Dermis blood vessel endothelial cell (primary cell): ENCODE data around the gene MLEC. TPM values are rescaled to one million over a fixed set of nuclear protein-coding genes. Genes with fewer than 3 reads are reported as not detected.
"Not testable (repeated sequence)": the region's sequence is repeated elsewhere in the genome, so short reads cannot be mapped to it uniquely, and the experiment has no call there.

Experiments
- DNase-seq: peaks from one replicate; pipeline ENCODE4 v3.0.0; 2010
- total RNA-seq: library from RNA; depleted of rRNA; stranded (reverse); fragments of >200 nt; gene quantifications from 2 replicates; pipeline ENCODE4 v1.2.3, GENCODE V29; 2014

The MLEC gene
- total RNA-seq, 1 donor from 2014 or later: 46.5 TPM

DNA sequence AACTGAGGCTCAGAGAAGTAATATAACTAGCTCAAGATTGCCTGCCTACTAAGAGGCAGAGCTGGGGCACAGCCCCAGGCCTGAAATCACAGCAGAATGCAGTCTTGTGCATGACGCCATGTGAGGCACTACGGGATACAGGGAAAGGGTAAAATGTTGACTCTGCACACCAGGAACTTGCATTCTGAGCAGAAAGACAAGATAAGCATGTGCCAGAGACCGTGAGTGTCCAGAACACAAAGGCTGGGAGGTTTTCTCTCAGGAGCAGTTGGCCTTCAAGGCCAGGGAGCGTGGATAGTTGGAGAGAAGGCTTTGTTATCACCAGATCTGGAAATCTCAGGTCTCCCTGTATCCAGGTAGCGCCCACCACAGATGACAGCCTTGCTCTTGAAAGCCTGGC is 23.2 kb upstream of the MLEC start:
- DNase-seq: no peak

DNA sequence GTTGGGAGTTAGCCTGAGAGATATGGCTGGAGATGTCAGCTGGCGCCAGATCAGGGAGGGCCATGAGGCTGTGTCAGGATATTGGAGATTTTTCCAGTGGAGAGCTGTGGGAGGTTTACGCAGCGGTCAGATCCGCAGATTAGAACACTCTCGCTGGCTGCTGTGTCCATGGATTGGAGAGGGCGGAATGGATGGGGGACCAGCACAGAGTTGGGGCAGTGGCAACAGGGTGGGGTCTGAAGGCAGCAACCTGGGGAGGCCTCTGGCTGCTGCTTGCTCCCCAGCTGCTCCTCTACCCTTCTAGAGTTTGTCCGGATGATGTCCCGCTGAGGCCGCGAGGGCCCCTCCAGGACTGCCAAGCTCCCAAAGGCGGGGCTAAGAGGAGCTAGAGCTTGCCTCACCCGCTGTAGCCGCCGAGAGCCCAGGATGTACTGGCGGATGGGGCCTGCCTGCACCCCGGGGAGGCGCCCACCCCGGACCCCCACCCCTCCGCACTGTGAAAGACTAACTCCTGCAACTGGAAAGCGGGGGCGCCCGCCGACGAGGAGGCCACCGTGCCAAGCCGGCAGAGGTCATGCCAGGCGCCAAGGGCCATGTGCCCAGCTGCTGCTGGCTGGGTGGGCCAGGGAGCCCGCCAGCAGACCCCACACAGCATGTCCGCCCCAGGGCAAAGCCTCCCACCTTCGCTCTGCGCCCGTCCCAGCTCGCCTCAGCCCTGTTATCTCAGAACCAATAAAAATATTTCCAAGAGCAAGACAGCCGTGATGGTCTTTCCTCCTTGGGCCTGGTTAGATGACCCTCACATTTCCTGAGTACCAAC is 20.2 kb upstream of the MLEC start:
- no peak for DNase-seq

DNA sequence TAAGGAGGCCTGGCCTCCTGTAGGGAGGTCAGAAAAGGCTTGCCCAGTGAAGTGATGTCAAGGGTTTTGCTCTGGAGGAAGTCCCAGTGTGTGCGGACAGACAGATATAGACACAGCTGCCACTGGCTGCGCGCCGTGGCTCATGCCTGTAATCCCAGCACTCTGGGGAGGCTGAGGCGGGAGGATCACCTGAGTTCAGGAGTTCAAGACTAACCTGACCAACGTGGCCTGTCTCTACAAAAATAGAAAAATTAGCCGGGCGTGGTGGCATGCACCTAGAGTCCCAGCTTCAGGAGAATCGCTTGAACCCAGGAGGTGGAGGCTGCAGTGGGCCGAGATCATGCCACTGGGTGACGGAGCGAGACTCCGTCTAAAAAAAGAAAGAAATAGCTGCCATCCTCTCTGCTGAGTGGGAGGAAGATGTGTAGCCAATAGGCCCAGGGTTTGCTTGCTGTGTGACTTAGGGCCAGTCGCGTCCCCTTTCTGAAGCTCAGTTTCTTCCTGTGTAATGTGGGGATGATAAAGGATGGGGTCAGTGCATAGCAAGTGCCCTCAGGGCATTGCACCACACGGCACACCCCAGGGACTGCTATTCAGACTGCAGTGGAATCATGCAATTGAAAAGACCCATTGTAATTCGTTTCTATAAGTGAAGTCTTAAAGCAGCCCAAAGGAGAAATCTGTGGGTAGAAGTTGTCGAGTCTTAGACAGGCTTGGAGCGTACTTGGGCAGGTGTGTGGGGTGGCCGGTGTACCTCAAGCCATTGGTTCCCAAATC is 18.7 kb upstream of the MLEC start:
- DNase-seq: no peak

DNA sequence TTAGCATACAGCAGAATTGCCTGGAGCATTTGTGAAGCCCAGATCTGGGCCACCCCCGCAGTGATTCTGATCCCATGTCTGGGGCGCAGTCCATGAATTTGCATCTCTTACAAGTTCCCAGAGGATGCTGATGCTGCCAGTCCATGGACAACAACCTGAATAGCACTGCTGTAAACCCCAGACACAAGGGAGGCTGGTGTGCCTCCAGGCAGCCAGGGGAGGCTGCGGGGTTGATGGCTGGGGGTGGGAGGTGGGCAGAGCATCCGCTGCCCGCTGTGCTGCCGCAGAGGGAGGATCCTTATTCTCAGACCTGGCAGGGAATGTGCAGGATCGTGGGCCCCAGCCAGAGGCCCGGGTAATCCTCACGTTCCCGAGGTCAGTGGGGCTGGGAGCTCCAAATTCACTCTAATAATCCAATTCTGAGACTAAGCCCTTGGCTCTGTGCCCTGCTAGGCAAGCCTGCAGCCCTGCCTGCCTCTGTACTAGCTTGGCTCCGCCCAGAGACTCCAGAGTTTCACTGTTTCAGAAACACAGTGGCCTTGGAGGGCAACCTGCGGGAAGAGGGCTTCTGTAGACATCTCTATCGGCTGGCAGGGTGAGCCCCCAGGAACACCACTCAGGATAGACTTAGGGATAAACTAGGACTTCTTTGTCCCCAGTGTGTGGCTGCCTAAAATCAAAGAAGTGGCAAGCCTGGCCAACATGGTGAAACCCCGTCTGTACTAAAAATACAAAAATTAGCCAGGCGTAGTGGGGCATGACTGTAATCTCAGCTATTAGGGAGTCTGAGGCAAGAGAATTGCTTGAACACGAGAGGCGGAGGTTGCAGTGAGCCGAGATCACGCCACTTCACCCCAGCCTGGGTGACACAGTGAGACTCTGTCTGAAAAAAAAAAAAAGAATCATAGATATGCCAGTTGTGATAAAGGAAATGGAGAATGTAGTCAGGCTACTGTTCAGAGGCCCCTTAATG is 17.8 kb upstream of the MLEC start:
- DNase-seq: no peak

DNA sequence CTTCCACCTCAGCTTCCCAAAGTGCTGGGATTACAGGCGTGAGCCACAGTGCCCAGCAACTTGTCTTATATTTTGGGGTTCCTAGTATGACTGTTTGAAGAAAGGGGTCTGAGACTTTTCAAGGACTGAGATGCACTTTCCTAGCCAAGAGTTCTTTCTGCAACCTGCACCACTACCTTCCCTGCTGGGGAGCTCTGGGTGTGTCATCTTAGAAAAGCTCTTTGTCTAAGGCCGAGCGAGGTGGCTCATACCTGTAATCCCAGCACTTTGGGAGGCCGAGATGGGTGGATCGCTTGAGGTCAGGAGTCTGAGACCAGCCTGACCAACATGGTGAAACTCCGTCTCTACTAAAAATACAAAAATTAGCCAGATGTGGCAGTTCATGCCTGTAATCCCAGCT is 16.7 kb upstream of the MLEC start:
- not testable (repeated sequence) for DNase-seq

DNA sequence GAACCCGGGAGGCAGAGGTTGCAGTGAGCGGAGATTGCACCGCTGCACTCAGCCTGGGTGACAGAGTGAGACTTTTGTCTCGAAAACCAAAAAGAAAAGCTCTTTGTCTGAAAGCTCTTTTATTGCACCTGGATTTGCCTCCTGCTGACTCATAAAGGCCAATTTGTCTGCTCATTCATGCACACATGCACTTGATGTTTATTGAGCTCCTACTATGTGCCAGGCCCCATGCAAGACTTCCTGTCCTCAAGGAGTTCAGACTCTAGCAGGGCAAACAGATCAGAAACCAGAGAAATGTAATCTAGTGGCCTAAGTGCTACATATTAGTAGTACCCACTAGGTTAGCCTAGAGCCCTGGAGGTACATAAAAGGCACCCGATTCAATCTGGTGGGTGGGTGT is 16.3 kb upstream of the MLEC start:
- no peak for DNase-seq

DNA sequence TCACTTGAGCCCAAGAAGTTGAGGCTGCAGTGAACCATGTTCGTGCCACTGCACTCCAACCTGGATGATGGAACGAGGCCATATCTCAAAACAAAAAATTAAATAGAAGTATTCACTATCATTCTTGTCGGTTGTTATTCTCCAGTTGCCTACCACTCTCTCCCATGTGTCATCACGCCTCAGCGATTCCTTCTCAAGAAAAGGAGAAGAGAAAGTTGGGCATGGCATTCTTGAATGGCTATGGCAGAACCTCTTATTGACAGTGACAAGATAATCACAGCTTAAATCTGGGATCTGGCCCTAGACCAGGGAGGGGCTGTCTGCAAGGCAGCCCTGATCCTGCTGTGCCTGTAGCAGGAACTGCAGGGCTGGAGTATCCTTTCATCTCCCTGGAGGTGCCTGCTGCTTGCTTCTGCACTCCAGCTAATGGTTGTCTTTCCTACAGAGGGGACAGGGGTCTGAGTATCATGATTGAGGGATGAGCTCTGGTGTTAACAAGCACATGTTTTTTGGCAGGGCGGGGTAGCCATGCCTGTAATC is 12.8 kb upstream of the MLEC start:
- no peak for DNase-seq

DNA sequence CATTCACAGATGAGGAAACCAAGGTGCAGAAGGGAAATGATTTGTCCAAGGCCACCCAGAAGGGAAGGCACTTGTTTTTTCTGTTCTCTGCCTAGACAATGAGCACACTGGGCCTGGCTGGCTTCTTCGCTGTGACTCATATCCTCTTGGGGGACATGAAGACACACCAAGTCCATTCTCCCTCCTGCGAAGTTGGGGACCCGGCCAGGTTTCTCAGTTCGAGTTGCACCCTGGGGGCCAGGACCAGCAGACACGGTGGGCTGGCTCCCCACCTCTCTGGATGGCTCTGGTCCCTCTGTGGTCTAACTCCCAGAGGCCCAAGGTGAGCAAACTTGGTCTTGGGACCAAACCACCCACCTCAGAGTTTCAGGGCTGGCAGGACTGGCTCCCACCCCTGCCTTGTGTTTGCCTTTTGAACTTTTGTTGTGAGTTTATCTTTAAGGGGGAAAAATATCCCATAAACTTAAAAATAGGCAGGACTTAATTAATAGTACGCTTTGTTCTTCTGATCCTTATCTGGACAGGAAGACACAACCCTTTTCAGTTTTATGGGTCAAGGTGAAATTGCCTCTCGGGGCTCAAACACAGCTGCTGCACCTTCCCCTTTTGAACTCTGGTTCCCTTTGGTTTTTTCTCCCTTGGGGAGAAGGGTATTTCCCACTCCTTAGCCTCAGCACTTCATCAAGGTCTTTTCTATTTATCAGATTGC is 9.0 kb upstream of the MLEC start:
- DNase-seq: peak; percentile 87

DNA sequence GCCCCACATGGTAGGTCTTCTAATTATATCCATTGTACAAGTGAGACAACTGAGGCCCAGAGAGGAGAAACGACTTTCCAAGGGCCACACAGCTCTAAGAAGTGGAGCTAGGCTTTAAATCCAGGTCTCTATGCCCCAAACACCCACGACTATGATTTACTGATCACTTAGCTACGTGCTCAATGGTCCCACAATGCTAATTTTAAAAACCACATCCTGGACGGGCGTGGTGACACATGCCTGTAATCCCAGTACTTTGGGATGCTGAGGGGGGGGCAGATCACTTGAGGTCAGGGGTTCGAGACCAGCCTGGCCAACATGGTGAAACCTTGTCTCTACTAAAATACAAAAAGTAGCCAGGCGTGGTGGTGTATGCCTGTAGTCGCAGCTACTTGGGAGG is 8.4 kb upstream of the MLEC start:
- no peak for DNase-seq

DNA sequence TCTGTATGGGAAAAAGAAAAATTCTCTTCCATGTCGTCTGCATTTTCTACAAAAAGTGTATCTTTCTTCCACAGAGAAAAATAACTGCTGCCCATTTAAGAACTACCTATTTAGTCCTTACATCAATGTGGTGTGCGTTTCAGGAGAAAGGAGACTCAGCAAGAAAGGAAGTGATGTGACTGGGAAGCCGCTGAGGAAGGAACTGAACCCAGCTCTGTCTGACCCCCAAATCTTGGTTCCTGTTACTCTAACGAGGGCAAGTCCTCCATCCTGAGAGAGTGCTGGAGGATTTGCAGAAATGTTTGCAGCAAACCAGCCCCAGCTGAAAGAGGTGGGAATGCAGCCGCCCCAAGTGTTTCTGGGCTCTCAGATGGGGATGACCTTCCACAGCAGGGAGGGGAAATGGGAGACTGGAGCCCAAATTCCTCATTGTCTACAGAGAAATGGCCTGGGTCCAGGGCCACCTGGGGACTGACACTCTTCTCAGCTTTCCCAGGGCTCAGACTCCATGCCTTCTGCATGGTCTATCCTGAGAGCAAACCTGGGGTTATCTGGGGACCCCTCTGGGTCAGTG is 6.7 kb upstream of the MLEC start:
- DNase-seq: peak; percentile 29

DNA sequence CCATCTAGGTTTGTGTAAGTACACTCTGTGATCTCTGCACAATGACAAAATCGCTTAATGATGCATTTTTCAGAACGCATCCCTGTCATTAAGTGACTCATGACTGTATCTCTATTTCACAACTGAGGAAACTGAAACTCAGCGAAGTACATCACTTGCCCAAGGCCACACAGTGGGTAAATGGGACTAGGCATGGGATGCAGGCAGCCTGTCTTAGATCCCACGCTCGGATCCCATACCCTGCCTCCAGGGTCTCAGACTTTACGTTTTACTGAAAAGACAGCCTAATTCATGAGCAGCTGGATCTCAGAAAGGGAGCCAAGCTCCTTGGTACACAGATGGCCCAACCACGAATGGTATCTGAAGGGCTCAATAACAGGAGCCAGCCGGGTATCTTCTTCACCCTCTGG is 2.4 kb upstream of the MLEC start:
- no peak for DNase-seq

DNA sequence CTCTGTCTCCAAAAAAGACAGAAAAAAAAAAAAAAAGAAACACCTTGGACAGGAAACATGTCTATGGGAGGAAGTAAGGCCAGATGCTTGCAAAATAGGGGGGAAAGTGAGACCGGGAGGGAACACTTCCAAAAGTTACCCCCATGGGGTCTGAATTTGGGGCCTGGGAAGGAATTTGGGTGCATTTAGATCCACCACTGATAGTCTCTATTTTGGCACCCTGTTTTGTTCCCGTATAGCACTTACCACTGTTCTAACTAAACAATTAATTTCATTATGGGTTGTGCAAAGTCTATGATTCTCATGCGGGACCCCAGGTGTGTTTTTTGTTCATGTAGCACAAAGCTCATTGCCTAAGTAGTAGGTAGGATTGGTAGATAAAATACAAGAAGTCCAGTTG is 1.4 kb upstream of the MLEC start:
- no peak for DNase-seq

DNA sequence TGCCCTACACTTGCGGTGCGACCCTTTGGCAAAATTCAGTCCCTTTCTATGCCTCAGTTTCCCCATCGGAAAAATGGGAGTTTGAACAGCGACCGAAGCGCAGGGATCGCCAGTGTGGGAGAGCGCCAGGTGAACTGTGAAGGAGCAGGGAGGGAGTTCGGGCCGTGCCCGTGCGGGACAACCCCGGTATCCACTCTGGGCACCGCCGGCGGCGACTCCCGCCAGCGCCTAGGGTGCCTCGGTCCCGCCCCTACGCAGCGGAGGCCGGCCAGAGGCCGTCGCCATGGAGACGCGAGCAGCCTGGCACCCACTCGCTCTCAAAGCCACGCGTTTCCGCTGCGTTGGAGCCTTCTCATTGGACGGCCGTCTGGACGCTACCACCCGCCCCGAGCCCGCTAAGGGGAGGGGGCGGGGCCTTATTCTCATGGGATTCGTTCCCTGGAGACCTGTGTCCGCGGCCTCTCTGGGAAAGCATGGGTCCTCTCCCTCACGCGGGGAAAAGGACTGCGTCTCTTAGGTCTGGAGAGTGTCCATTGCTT is 729 bp upstream of the MLEC start:
- peak; percentile 98 for DNase-seq

DNA sequence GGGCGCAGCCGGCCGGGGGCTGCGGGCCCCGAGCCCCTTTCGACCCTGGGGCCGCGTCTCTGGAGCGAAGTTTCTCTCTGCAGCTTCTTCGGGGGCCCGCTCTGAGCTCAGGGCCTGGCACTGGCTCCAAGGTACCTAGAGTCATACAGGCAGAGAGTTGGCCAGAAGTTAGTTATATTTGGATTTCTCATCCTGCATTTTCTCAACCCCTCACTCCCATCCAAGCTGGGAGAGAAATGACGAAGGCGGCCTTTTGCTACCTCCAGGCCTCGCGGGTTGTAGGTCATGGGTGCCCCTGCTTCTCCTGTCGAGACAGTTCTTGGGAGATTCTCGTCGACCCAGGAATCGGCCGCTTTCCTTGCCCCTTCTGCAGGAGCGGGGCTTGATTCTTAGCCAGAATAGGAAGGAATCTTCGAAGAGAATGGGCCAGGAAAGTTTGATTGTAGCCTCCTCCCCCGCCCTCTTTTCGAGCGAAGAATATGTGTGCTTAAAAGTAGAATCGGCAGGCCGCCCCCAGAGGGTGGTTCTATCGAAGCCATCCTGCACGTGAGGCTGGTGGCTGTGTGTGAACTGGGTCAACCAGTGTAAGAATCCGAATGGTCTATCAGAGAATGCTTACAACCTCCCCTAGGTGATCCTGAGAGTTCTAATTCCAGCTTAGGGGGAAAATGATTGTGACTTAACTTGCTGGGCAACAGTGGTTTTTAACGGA is 785 bp downstream of the MLEC start:
- DNase-seq: peak; percentile 56

DNA sequence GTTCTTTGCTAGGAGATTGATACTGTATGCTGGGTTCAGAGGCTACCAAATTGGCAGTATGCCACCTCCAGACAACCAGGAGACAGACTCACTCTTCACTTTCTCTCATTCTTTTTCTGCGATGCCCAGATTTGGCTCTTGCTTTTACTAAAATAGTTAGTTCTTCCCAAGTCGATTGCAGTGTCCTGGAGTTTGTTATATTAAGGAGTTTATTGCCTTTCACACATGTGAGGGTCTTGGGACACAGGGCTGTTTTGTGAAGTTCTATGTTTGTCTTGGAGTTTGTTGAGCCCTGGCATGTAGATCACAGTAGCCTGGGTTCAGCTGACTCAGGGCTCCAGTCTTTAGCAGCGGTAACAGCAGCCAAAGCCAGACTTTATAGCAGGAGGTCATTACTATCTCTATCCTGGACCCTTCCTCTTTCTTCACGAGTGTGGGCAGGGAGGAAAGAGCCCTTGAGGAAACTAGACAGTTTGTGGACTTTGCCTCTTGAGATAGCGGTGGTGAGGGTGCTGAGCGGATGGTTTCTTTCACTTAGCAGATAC is 1.6 kb downstream of the MLEC start:
- DNase-seq: peak; percentile 42

DNA sequence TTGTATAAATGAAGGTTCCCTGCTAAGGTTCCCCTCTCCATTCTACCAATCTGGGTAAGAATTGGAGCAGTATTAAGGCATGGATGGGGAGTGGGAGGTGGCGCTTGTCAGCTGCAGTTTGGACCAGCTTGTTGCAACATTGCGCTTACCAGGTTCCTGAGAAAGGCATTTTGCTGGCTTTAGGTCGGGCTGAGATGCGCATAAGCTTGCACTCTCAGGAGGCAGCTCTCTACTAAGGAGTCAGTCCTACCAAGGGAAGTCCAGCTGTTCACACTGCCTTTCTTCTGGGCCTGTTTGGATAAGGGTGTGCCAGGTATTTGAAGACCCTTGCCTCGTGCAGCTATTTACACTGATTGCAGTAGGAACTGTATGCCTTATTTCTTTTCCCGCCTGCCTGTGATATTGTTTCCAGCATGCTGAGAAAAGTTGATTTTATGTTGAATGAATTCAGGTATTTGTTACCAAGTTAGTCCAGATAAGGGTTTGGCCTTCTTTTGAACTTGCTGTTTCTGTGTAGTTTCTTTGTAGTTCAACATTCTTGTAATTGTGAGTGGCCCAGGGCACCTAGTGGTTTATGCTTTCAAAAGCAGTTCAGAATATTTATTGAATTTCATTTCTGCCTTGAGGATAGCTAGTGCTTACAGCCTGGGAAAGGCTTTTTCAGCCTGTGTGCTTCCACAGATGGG is 2.6 kb downstream of the MLEC start:
- no peak for DNase-seq

DNA sequence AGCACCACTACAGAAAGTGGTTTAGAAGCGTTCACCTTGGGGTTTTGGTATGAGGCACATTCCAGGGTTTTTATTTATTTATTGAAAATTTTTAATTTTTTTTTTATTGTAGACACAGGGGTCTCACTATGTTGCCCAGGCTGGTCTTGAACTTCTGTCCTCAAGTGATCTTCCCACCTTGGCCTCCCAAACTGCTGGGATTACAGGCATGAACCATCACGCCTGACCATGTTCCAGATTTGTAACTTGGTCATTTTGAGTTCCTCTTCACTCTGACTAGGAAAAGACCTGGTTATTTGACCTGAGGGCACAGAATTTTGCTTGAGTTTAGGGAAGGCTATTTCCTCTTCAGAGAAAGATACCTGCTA is 3.1 kb downstream of the MLEC start:
- no peak for DNase-seq

DNA sequence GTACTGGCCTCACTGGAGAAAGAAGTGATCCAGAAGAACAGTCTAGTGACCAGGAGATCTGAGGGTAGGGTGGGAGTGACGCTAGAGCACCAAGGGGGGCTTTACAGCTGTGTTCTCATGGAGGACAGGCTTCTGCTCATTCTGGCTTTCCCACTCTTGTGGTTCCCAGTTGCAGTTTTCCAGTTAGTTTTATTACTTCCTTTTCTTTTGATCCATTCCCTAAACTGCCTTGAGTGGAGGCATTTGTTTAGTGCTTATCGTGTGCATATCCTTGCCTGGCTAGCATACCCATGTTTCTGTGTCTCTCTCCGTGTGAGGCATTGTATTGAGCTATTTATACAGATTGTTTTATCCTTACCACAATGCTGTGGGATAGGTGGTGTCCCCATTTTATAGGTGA is 4.0 kb downstream of the MLEC start:
- DNase-seq: no peak

DNA sequence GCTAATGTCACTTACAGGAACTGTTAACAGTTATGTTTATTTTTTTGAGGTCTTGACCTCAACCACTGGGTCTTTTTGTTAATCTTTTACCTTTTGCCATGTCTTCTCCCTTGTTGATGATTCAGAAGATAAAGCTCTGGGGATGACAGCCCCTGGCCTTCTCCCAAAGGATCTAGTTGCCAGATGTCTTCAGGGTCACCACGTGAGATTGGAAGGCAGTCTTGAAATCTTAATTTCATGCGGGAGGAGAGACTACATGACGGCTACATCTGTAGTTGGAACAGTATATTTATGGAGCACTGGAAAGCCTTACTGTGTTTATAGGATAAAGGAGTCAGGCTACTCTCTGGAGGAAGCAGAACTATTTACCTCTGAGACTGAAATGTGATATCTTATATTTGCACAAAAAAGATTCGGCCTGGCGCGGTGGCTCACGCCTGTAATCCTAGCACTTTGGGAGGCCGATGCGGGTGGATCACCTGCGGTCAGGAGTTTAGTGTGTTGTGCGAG is 5.6 kb downstream of the MLEC start:
- no peak for DNase-seq

DNA sequence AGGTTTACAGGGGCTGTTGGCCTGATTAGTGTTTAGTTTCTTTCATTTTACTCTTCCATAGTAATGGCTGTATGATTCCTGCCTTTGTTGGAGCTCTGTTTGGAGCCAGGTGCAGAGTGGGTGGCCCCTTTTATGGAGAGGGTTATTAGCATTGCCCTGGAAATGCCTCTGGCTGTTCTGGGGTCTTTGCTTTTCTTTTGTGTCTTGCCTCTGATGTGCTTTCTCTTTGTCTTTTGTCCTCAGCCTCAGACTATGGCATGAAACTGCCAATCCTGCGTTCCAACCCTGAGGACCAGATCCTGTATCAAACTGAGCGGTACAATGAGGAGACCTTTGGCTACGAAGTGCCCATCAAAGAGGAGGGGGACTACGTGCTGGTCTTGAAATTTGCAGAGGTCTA is 6.9 kb downstream of the MLEC start:
- no peak for DNase-seq
